ENCODE data around the gene PDS5A.

DNA sequence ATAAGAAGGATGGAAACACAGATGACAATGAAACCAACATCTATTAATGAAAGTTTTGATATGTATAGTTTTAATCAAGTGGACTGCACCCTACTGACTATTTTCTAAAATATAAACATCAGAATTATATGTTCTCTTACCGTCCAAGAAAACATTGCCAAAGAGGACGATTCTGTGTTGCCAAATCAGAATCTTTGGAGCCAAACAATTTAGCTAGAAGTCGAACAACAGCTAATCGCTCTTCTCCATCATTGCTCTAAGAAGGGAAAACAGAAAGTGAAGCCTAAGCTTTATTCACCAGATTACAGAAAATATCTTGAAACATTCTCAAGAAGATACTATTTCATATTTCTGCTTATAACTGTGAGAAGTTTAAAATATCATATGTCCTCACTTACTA is 64.2 kb downstream of the PDS5A start:
- TF ChIP-seq, protein P1, sequence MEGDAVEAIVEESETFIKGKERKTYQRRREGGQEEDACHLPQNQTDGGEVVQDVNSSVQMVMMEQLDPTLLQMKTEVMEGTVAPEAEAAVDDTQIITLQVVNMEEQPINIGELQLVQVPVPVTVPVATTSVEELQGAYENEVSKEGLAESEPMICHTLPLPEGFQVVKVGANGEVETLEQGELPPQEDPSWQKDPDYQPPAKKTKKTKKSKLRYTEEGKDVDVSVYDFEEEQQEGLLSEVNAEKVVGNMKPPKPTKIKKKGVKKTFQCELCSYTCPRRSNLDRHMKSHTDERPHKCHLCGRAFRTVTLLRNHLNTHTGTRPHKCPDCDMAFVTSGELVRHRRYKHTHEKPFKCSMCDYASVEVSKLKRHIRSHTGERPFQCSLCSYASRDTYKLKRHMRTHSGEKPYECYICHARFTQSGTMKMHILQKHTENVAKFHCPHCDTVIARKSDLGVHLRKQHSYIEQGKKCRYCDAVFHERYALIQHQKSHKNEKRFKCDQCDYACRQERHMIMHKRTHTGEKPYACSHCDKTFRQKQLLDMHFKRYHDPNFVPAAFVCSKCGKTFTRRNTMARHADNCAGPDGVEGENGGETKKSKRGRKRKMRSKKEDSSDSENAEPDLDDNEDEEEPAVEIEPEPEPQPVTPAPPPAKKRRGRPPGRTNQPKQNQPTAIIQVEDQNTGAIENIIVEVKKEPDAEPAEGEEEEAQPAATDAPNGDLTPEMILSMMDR (IDR thresholded peaks at IDR 0.05; ENCODE audit: low read depth, low read length, poor library complexity, severe bottlenecking) = no peak
- TF ChIP-seq EZH2phosphoT487 (IDR thresholded peaks at IDR 0.05; ENCODE audit: borderline replicate concordance, low read length) = no peak
